DND-41 (cell line): ENCODE data around the gene FGF14.

Experiments
- ATAC-seq: fragments of 200-7000 bp; cut with Tn5 transposase; 3 replicates; pipeline ENCODE4 v1.9.1; 2021; ENCODE audit warnings: low read depth; ENCODE audit not compliant: insufficient read depth
- DNase-seq: peaks from one replicate; pipeline ENCODE4 v3.0.0-alpha.2; 2020
- H2AFZ ChIP-seq: 2 replicates; pipeline ENCODE4 v1.6.0; 2012; ENCODE audit warnings: low read depth, low read length
- H3K27ac ChIP-seq: 2 replicates; pipeline ENCODE4 v1.5.1; 2012; ENCODE audit warnings: low read length, inconsistent platforms
- H3K27me3 ChIP-seq: fragments of 200-600 bp; sonication (generic); 2 replicates; pipeline ENCODE4 v1.6.0; 2012; ENCODE audit warnings: low read length, mild to moderate bottlenecking, inconsistent platforms; ENCODE audit not compliant: insufficient read depth, poor library complexity
- H3K36me3 ChIP-seq: 2 replicates; pipeline ENCODE4 v1.5.1; 2012; ENCODE audit warnings: low read length, inconsistent platforms; ENCODE audit not compliant: insufficient read depth
- H3K4me1 ChIP-seq: 2 replicates; pipeline ENCODE4 v1.5.1; 2012; ENCODE audit warnings: mild to moderate bottlenecking, low read length; ENCODE audit not compliant: insufficient read depth
- H3K4me2 ChIP-seq: 2 replicates; pipeline ENCODE4 v1.6.0; 2012; ENCODE audit warnings: mild to moderate bottlenecking, moderate library complexity, low read length, inconsistent platforms; ENCODE audit not compliant: insufficient read depth
- H3K4me3 ChIP-seq, 2 experiments: fragments of 200-600 bp in 1 of 2; shearing (Covaris generic) in 1 of 2; 2 replicates each; pipeline ENCODE4 v1.5.1; 2012 to 2016; ENCODE audit warnings: inconsistent platforms in 2 of 2, low read length in 2 of 2, mild to moderate bottlenecking in 2 of 2, low read depth in 1 of 2, moderate library complexity in 1 of 2
- H3K79me2 ChIP-seq: 2 replicates; pipeline ENCODE4 v1.6.0; 2012; ENCODE audit warnings: low read length, inconsistent platforms; ENCODE audit not compliant: insufficient read depth
- H3K9ac ChIP-seq: 2 replicates; pipeline ENCODE4 v1.6.0; 2012; ENCODE audit warnings: low read depth, mild to moderate bottlenecking, inconsistent platforms, low read length, moderate library complexity
- H3K9me3 ChIP-seq: 2 replicates; pipeline ENCODE4 v1.5.1; 2012; ENCODE audit warnings: low read length, moderate library complexity, mild to moderate bottlenecking, inconsistent platforms; ENCODE audit not compliant: insufficient read depth, severe bottlenecking
- H4K20me1 ChIP-seq: 2 replicates; pipeline ENCODE4 v1.6.0; 2012; ENCODE audit warnings: low read length; ENCODE audit not compliant: insufficient read depth
- CTCF ChIP-seq: IDR thresholded peaks from 2 replicates; pipeline ENCODE4 v1.5.1; 2012; ENCODE audit warnings: borderline replicate concordance, low read length, moderate library complexity, mild to moderate bottlenecking; ENCODE audit not compliant: poor library complexity, severe bottlenecking; ENCODE audit errors: extremely low read depth
- EZH2 ChIP-seq: IDR thresholded peaks from 3 replicates; pipeline ENCODE4 v1.6.1; 2012; ENCODE audit warnings: borderline replicate concordance, low read depth, mild to moderate bottlenecking, moderate library complexity, low read length, inconsistent platforms; ENCODE audit not compliant: severe bottlenecking

Gene FGF14

DNA sequence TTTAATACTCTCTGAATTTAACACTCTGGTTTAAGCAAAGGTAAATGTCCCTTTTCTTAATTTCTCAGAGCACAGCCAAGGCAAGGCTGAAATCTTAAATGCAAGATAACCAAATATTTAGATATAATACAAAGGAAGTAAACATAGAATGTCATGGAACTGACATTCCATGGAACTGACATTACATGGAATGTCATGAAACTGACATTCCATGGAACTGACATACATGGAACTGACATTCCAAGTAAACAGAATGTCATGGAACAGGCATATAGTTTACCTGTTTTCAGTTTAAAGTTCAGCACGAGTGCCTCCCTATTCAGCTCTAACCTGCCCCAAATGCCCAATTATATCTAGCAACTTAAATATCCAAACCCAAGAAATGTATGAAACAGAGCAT lies 21.8 kb downstream of the FGF14 start:
- no peak for TF ChIP-seq EZH2
- no peak for TF ChIP-seq CTCF
- no peak overlapping the region for H3K9ac ChIP-seq
- no peaks in the 10 kb centered on the region for H3K9me3 ChIP-seq
- H3K27me3 ChIP-seq = peaks cover 5% of the 10 kb centered on the region
- H3K4me3 ChIP-seq = no peak overlapping the region
- no peaks in the 10 kb centered on the region for H3K4me1 ChIP-seq
- H3K79me2 ChIP-seq = no peaks in the 10 kb centered on the region
- H3K27ac ChIP-seq = no peak overlapping the region
- no peaks in the 10 kb centered on the region for H4K20me1 ChIP-seq
- no peak for ATAC-seq
- no peak overlapping the region for H3K4me2 ChIP-seq
- H3K36me3 ChIP-seq = no peaks in the 10 kb centered on the region
- no peak overlapping the region for H2AFZ ChIP-seq
- DNase-seq = no peak

GRCh38 chr13:102376318-102376717 lies 25.5 kb downstream of the FGF14 start:
- no peak overlapping the region for H3K9ac ChIP-seq
- H3K27me3 ChIP-seq = no peaks in the 10 kb centered on the region
- no peaks in the 10 kb centered on the region for H3K36me3 ChIP-seq
- no peaks in the 10 kb centered on the region for H3K4me1 ChIP-seq
- H2AFZ ChIP-seq = no peak overlapping the region
- no peak overlapping the region for H3K4me3 ChIP-seq
- H3K79me2 ChIP-seq = no peaks in the 10 kb centered on the region
- H3K9me3 ChIP-seq = no peaks in the 10 kb centered on the region
- no peak overlapping the region for H3K27ac ChIP-seq
- DNase-seq (no peak), ATAC-seq (no peak)
- no peak for TF ChIP-seq EZH2
- TF ChIP-seq CTCF = no peak
- H4K20me1 ChIP-seq = no peaks in the 10 kb centered on the region
- H3K4me2 ChIP-seq = no peak overlapping the region

DNA sequence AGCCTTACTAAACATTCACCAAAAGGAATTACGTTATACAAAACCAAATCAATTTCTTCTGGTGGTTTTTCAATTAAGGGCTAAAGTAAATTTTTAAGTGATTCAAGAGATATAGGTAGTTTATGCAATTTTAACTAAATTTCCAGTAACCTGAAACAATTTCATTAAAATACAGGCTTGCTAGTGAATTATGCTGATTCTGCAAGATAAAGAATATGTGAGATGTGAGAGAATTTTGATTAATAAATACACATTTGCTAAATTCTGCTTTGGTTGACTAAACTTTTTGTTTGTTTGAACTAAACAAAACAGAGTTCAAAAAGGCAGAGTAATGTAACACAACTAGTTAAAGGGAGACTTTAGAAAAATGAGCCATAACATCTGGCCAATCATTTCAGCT lies 27.1 kb downstream of the FGF14 start:
- no peaks in the 10 kb centered on the region for H3K36me3 ChIP-seq
- no peaks in the 10 kb centered on the region for H3K27me3 ChIP-seq
- no peak overlapping the region for H3K4me2 ChIP-seq
- H4K20me1 ChIP-seq = no peaks in the 10 kb centered on the region
- H3K27ac ChIP-seq = no peak overlapping the region
- no peak for DNase-seq
- H3K79me2 ChIP-seq = no peaks in the 10 kb centered on the region
- no peak for ATAC-seq
- TF ChIP-seq EZH2 (no peak), CTCF (no peak)
- no peaks in the 10 kb centered on the region for H3K4me1 ChIP-seq
- no peak overlapping the region for H2AFZ ChIP-seq
- no peaks in the 10 kb centered on the region for H3K9me3 ChIP-seq
- no peak overlapping the region for H3K4me3 ChIP-seq
- H3K9ac ChIP-seq = no peak overlapping the region

DNA sequence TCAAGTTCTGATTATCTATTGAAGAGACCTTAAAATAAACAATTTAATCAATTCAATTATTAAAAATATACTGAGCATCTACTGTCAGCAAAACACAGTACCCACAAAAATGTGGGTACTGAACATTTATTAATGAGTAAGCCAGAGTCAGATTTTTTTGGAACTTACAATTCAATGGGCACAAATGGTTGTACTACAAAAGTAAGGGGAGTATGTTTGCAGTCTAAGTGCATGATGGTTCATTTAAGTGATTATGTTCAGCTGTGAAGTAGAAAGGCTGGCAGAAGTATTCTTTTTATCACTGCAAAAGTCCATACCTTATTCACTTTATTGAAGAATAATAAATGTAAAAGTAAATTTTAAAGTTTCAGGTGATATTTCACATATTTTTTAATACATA lies 27.6 kb downstream of the FGF14 start:
- H3K27me3 ChIP-seq = no peaks in the 10 kb centered on the region
- DNase-seq (no peak), ATAC-seq (no peak)
- no peak overlapping the region for H3K27ac ChIP-seq
- H3K36me3 ChIP-seq = no peaks in the 10 kb centered on the region
- no peaks in the 10 kb centered on the region for H3K4me1 ChIP-seq
- TF ChIP-seq CTCF (no peak), EZH2 (no peak)
- H3K79me2 ChIP-seq = no peaks in the 10 kb centered on the region
- H2AFZ ChIP-seq = no peak overlapping the region
- no peak overlapping the region for H3K4me3 ChIP-seq
- H4K20me1 ChIP-seq = no peaks in the 10 kb centered on the region
- H3K9ac ChIP-seq = no peak overlapping the region
- H3K9me3 ChIP-seq = no peaks in the 10 kb centered on the region
- H3K4me2 ChIP-seq = no peak overlapping the region
